ENCODE measurements around the gene C2orf81. TPM values are rescaled to one million over a fixed set of nuclear protein-coding genes. Genes with fewer than 3 reads are reported as not detected.
"Not testable (repeated sequence)": the region's sequence is repeated elsewhere in the genome, so short reads cannot be mapped to it uniquely, and the experiment has no call there.

C2orf81 gene
- total and polyA plus RNA-seq, 4 donors: 1.2 to 5.9 (median 5.3) TPM

DNA sequence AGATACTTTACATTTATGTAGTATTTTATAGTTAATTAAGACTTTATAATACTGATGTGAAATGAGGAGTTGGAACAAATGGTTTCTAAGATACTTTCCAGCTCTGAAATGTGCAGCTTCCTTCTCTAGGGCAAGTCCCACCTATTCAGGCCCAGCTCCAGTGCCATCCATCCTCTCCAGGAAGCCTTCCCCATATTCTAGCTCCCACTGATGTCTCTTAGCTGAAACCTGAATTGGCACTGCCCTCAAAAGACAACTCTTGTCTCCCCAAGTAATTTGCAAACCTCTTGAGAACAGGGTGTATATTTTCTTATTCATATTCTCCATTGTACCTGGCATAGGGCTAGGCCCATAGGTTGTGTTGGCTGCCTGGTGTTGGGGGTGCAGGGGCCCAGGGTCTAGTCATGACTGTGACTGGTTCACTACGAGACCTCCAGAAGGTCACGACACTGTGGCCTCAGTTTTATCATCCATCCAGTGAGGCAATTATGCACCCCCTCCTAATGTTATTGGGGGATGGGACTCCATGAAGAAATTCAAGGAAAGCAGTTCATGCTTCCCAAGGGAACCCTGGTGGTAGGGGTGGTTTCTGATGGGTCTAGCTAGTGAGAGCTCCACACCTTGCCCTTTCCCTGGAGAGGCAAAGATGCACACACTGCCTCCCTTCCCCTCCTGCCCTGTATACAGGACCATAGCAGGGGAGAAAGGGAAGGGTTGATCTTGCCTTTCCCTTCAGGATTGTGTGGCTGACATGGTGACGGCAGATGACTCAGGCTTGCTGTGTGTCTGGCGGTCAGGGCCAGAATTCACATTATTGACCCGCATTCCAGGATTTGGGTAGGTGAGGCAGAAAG, 2.9 kb upstream of the C2orf81 start:
- peaks cover 22% of the 10 kb centered on the region for H3K4me1 ChIP-seq (ENCODE audit: control insufficient read depth, insufficient read depth, low read length)
- DNase-seq (ENCODE audit: low read depth in 4 of 6, low spot score in 6 of 6): no peak
- H3K4me3 ChIP-seq (ENCODE audit: low read depth, low read length): no peak overlapping the region
- H3K36me3 ChIP-seq (ENCODE audit: control insufficient read depth, insufficient read depth, low read length): peaks cover 40% of the 10 kb centered on the region
- no peaks in the 10 kb centered on the region for H3K9me3 ChIP-seq (ENCODE audit: control insufficient read depth, insufficient read depth, low read length)
- no peak overlapping the region for H3K27ac ChIP-seq (ENCODE audit: low read depth, low read length)
- WGBS (ENCODE audit: insufficient coverage): 87% methylated on average over 3 of the region's 5 CpGs
- no peaks in the 10 kb centered on the region for H3K27me3 ChIP-seq (ENCODE audit: control insufficient read depth, insufficient read depth, low read length)

GRCh38 chr2:74423231-74424095, 2.0 kb upstream of the C2orf81 start:
- no peaks in the 10 kb centered on the region for H3K9me3 ChIP-seq (ENCODE audit: control insufficient read depth, insufficient read depth, low read length)
- DNase-seq (ENCODE audit: low read depth in 4 of 6, low spot score in 6 of 6): no peak
- H3K4me1 ChIP-seq (ENCODE audit: control insufficient read depth, insufficient read depth, low read length): peaks cover 22% of the 10 kb centered on the region
- no peak overlapping the region for H3K4me3 ChIP-seq (ENCODE audit: low read depth, low read length)
- 95% methylated on average over 9 of the region's 9 CpGs for whole genome bisulfite sequencing (ENCODE audit: insufficient coverage)
- no peaks in the 10 kb centered on the region for H3K27me3 ChIP-seq (ENCODE audit: control insufficient read depth, insufficient read depth, low read length)
- H3K36me3 ChIP-seq (ENCODE audit: control insufficient read depth, insufficient read depth, low read length): peaks cover 33% of the 10 kb centered on the region
- H3K27ac ChIP-seq (ENCODE audit: low read depth, low read length): no peak overlapping the region

GRCh38 chr2:74420443-74421103, 846 bp downstream of the C2orf81 start:
- H3K4me1 ChIP-seq (ENCODE audit: control insufficient read depth, insufficient read depth, low read length): peaks cover 33% of the 10 kb centered on the region
- H3K9me3 ChIP-seq (ENCODE audit: control insufficient read depth, insufficient read depth, low read length); H3K27ac ChIP-seq (ENCODE audit: low read depth, low read length); H3K27me3 ChIP-seq (ENCODE audit: control insufficient read depth, insufficient read depth, low read length); DNase-seq (ENCODE audit: low read depth in 4 of 6, low spot score in 6 of 6): not testable (repeated sequence)
- 84% methylated on average over 14 of the region's 19 CpGs for WGBS (ENCODE audit: insufficient coverage)
- H3K36me3 ChIP-seq (ENCODE audit: control insufficient read depth, insufficient read depth, low read length): peaks cover 18% of the 10 kb centered on the region
- peak overlapping the region; percentile 86 for H3K4me3 ChIP-seq (ENCODE audit: low read depth, low read length)

DNA sequence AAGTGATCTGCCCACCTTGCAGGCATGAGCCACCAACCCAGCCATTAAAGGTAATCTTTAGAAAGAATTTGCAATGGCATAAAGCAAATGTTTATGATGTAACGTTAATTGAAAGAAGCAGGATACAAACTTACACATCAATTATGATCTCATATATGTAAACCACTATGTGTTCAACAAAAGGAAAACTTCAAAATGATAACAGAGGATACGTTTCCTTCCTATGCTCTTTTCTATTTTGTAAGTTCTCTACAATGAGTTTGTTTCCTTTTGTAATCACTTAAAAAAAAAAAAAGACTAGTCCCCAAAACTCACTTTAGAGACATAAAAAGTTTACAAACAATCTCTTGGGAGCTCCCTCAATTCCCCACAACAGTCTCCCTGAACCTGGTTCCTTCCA, 1.4 kb downstream of the C2orf81 start:
- WGBS (ENCODE audit: insufficient coverage): no CpG with 5 or more reads among the region's 2 CpGs

DNA sequence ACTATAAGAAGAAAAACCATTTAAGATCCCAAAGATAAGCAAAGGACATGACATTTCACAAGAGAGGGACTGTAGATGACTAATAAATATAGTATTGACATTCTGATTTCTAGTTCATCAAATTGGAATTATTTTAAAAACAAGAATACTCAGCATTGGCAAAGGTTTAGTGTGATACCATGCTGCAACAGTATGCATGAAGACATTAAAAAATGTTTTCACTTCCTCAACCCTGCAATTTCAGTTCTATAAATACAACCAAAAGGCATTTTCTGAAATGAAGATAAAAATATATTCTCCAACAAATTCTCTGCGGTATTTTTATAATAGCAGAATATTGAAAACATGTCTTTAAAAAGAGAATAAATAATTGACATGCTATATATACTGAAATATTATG, 2.1 kb downstream of the C2orf81 start:
- H3K4me3 ChIP-seq (ENCODE audit: low read depth, low read length): no peak overlapping the region
- no peaks in the 10 kb centered on the region for H3K9me3 ChIP-seq (ENCODE audit: control insufficient read depth, insufficient read depth, low read length)
- peaks cover 45% of the 10 kb centered on the region for H3K4me1 ChIP-seq (ENCODE audit: control insufficient read depth, insufficient read depth, low read length)
- H3K27ac ChIP-seq (ENCODE audit: low read depth, low read length): no peak overlapping the region
- WGBS (ENCODE audit: insufficient coverage): no CpG with 5 or more reads among the region's 1 CpG
- H3K36me3 ChIP-seq (ENCODE audit: control insufficient read depth, insufficient read depth, low read length): peaks cover 11% of the 10 kb centered on the region
- peaks cover 3% of the 10 kb centered on the region for H3K27me3 ChIP-seq (ENCODE audit: control insufficient read depth, insufficient read depth, low read length)
- DNase-seq (ENCODE audit: low read depth in 4 of 6, low spot score in 6 of 6): no peak

More for the DNA sequence above, 1.4 kb downstream of the C2orf81 start:
- Histone ChIP-seq H3K27me3 (ENCODE audit: control insufficient read depth, insufficient read depth, low read length) (peaks cover 3% of the 10 kb centered on the region), H3K4me1 (ENCODE audit: control insufficient read depth, insufficient read depth, low read length) (peaks cover 38% of the 10 kb centered on the region), H3K27ac (ENCODE audit: low read depth, low read length) (no peak overlapping the region), H3K9me3 (ENCODE audit: control insufficient read depth, insufficient read depth, low read length) (no peaks in the 10 kb centered on the region), H3K4me3 (ENCODE audit: low read depth, low read length) (no peak overlapping the region), H3K36me3 (ENCODE audit: control insufficient read depth, insufficient read depth, low read length) (peaks cover 12% of the 10 kb centered on the region)
- DNase-seq (ENCODE audit: low read depth in 4 of 6, low spot score in 6 of 6): no peak

DNA sequence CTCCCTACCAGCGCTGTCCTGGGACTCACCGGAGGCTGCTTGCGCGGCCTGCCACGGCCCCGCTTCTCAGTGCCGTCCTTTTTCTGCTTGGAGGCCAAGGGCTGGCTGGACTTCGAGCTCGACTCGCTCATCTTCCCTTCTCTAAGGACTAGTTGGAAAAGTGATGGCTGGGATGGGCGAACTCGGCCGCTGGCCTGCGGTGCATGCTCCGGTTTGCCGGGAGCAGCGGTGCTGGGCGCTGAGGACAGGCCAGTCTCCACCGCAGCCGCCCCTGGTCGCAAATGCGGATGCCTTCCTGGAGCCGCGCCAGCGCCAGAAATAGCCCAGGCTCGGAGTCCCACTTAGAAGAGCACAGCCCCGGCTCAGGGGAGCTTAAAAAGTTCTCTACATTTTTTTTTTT, 3.1 kb downstream of the C2orf81 start:
- DNase-seq (ENCODE audit: low read depth in 4 of 6, low spot score in 6 of 6): no peak
- Histone ChIP-seq H3K27ac (ENCODE audit: low read depth, low read length) (no peak overlapping the region), H3K9me3 (ENCODE audit: control insufficient read depth, insufficient read depth, low read length) (no peaks in the 10 kb centered on the region), H3K4me3 (ENCODE audit: low read depth, low read length) (no peak overlapping the region), H3K4me1 (ENCODE audit: control insufficient read depth, insufficient read depth, low read length) (peaks cover 51% of the 10 kb centered on the region), H3K36me3 (ENCODE audit: control insufficient read depth, insufficient read depth, low read length) (peaks cover 12% of the 10 kb centered on the region), H3K27me3 (ENCODE audit: control insufficient read depth, insufficient read depth, low read length) (peaks cover 3% of the 10 kb centered on the region)
- 84% methylated on average over 17 of the region's 27 CpGs for WGBS (ENCODE audit: insufficient coverage)

GRCh38 chr2:74417763-74418162, 3.7 kb downstream of the C2orf81 start:
- no peak for DNase-seq (ENCODE audit: low read depth in 4 of 6, low spot score in 6 of 6)
- Histone ChIP-seq H3K4me1 (ENCODE audit: control insufficient read depth, insufficient read depth, low read length) (peaks cover 51% of the 10 kb centered on the region), H3K27ac (ENCODE audit: low read depth, low read length) (no peak overlapping the region), H3K27me3 (ENCODE audit: control insufficient read depth, insufficient read depth, low read length) (peaks cover 3% of the 10 kb centered on the region), H3K4me3 (ENCODE audit: low read depth, low read length) (no peak overlapping the region), H3K36me3 (ENCODE audit: control insufficient read depth, insufficient read depth, low read length) (peaks cover 12% of the 10 kb centered on the region), H3K9me3 (ENCODE audit: control insufficient read depth, insufficient read depth, low read length) (no peaks in the 10 kb centered on the region)
- 84% methylated on average over 4 of the region's 6 CpGs for WGBS (ENCODE audit: insufficient coverage)

GRCh38 chr2:74417197-74417596, 4.2 kb downstream of the C2orf81 start:
- DNase-seq (ENCODE audit: low read depth in 4 of 6, low spot score in 6 of 6): no peak
- H3K4me1 ChIP-seq (ENCODE audit: control insufficient read depth, insufficient read depth, low read length): peaks cover 45% of the 10 kb centered on the region
- 67% methylated on average over 2 of the region's 3 CpGs for WGBS (ENCODE audit: insufficient coverage)

GRCh38 chr2:74416778-74417177, 4.6 kb downstream of the C2orf81 start:
- Histone ChIP-seq H3K4me1 (ENCODE audit: control insufficient read depth, insufficient read depth, low read length) (peaks cover 41% of the 10 kb centered on the region), H3K27me3 (ENCODE audit: control insufficient read depth, insufficient read depth, low read length) (peaks cover 3% of the 10 kb centered on the region), H3K4me3 (ENCODE audit: low read depth, low read length) (no peak overlapping the region), H3K36me3 (ENCODE audit: control insufficient read depth, insufficient read depth, low read length) (peaks cover 12% of the 10 kb centered on the region), H3K27ac (ENCODE audit: low read depth, low read length) (no peak overlapping the region), H3K9me3 (ENCODE audit: control insufficient read depth, insufficient read depth, low read length) (no peaks in the 10 kb centered on the region)
- DNase-seq (ENCODE audit: low read depth in 4 of 6, low spot score in 6 of 6): no peak
- 31% methylated on average over 2 of the region's 3 CpGs for WGBS (ENCODE audit: insufficient coverage)

More at GRCh38 chr2:74417197-74417596, 4.2 kb downstream of the C2orf81 start:
- Histone ChIP-seq H3K9me3 (ENCODE audit: control insufficient read depth, insufficient read depth, low read length) (no peaks in the 10 kb centered on the region), H3K27me3 (ENCODE audit: control insufficient read depth, insufficient read depth, low read length) (peaks cover 3% of the 10 kb centered on the region), H3K36me3 (ENCODE audit: control insufficient read depth, insufficient read depth, low read length) (peaks cover 12% of the 10 kb centered on the region), H3K4me3 (ENCODE audit: low read depth, low read length) (no peak overlapping the region), H3K27ac (ENCODE audit: low read depth, low read length) (no peak overlapping the region)

Data from spinal cord (tissue), 10 donors.